CD1c-positive myeloid dendritic cell (primary cell): ENCODE results near the gene NATD1.

ENCODE experiments used
- DNase-seq: peaks from one replicate; pipeline ENCODE4 v3.0.0-alpha.2; 2016; ENCODE audit errors: extremely low spot score

The NATD1 gene

GRCh38 chr17:21217346-21217745, 35.9 kb downstream of the NATD1 start:
- no peak for DNase-seq

DNA sequence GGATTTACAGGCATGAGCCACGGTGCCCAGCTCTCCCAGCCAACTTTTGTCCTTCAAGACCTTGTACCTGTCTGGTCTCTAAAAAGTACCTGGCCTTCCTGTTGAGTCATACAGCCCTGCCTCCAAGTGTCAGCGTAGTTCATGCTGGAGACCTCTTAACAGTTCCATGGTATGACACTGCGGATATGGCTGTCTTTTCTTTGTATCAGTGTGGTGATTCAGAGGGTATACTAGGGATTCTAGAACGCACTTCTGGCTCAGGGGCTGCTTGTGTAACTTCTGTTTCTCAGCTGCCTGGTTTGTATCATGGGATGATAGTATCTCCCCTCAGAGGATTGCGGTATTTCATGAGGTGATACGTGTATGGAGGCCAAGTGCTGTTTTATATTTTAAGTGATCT, 37.3 kb downstream of the NATD1 start:
- no peak for DNase-seq

GRCh38 chr17:21214777-21215541, 38.3 kb downstream of the NATD1 start:
- DNase-seq, result peak; percentile 37

DNA sequence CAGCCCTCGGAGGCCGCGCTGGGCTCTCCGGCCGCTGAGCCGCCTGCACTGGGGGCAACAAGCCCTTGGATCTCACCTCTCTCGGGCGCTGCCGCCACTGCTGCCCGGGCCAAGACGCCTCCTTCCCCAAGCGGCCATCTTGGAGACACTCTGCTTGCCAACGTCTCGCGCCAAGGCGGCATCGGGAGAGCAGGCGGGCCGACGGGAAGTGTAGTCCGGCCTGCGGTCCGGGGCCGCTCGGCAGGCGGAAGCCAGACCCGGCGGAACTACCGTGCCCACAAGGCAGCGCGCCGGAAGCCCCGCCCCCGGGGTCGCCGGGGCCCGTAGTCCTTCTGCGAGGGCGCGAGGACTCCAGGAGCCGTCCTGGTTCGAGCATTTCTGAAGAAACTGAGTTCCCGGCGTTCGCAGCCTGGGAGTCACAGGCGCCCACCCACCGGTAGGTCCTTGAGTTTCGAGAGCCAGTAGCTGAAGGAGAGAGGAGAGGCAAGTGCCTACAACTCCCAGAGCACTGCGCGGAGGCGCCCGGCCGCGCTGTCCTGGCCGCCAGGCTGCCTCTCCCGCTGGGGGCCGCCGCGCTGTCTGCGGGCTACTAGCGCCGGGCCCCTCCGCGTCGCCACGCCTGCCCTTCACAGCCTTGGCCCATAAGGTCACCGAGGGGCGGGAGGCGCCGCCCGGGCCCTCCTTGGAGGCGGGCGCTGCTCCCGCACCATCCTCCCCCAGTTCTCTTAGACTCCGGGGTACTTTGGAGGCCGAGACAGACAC, 39.0 kb downstream of the NATD1 start, which contains the start of gene TMEM11:
TMEM11 (minus strand) TSS at position 147 of the 762 bp plus-strand sequence; CDS start at position 138, 9 bp downstream.
- DNase-seq, result peak; percentile 98

DNA sequence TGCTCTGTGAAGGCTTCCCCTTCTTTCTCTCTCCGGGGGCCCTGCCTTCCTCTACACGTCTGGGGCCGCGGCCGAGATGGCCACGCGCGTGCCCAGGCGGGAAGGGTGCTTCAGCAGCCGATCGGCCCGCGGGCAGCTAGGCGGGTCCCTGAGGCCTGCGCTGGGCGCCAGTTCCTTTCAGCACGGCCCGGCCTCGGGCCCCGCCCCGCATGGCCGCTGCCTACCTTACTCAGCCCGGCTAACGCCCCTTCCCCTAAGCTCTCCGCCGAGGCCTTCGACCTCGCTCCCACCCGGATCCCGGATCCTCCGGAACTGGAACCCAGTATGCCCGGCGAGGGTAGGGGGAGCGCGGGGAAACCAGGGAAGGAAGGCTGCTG, 39.6 kb downstream of the NATD1 start:
- peak; percentile 82 for DNase-seq

DNA sequence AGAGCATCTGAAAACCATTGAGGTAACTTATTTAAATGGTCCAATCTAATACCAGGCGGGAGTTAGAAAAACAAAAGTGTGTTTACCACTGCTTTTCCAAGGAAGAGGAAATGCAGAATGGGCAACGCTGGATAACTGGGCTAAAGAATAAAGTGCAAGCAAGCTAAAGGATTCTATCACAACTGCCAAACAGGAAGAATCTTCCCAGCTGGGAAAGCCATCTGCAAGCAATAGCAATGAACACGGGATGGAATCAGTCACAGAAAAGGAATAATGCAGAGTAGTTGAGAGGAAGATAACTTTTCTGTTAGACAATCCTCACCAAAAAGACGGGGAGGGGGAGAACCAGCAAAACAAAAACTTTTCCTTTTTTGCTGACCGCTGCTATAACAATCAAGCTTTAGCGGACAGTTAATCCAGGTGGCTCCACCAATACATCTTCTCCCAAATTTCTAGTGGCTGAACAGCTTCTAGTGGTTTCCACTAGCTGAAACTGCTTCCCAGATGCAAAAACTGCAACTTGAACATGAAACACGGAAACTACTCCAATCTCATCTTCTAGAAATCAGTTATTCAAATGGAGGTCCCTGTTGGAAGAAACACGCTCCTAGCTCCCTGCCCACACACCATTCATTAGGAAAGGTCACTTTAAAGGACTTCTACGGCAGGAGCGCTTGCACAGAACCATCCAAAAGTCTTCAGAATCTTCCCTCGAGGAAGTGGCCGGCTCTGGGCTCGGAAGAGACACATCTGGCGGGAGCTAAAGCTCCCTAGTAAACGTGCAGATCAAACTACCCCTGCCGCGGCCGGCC, 40.2 kb downstream of the NATD1 start:
- no peak for DNase-seq

DNA sequence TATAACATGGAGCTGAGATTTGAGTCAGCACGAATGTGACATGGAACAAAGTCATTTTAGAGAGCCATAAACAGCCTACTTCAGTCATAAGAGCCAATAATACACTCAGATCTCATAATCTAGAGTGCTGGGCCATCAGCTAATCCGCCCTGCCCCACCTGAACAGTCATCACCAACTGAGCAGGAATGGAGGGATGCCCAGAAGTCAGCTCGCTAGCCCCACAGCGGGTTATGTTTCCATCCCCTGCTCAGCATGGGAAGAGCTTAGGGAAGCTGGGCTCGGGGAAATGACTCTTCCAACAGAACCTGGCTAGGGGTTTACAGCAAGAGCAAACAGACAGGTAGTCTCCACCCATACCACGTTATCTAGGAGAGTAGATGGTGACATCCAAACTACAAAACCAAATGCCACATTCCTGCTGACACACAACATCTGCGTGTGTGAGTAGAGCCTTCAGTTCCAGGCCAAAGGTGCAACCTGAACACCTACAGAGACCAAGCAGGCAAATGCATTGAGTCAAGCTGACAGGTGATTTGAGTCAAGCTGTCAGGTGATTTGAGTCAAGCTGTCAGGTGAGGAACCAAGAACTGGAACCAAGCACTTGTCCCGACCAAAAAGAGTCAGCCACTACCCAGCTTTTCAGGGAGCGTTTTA, 41.3 kb downstream of the NATD1 start:
- DNase-seq, result no peak

- DNase-seq, result peak; percentile 48
Observed at GRCh38 chr17:21210411-21211076, 42.7 kb downstream of the NATD1 start.

DNA sequence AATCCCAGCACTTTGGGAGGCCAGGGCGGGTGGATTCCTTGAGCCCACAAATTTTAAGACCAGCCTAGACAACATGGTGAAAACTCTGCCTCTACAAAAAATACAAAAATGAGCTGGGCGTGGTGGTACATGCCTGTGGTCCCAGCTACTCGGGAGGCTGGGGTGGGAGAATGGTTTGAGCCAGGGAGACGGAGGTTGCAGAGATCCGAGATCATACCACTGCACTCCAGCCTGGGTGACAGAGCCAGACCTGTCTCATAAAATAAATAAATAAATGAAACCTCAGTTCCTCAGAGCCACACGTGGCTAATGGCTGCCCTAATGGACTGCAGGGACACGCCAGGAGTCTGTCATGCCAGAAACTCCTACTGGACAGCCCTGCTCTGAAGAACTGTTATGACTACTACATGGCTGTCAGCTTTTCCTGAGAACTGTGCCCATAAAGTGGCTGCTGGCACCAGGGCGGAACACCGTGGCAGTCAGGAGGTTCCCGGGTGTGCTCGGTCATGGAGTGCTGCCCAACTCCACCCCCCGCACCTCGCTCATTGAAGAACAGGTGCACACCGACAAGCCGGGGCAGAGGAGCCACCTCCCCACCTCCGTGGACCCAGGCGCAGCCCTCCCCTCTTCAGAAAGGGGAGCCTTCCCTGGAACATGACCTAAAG, 43.6 kb downstream of the NATD1 start:
- no peak for DNase-seq

DNA sequence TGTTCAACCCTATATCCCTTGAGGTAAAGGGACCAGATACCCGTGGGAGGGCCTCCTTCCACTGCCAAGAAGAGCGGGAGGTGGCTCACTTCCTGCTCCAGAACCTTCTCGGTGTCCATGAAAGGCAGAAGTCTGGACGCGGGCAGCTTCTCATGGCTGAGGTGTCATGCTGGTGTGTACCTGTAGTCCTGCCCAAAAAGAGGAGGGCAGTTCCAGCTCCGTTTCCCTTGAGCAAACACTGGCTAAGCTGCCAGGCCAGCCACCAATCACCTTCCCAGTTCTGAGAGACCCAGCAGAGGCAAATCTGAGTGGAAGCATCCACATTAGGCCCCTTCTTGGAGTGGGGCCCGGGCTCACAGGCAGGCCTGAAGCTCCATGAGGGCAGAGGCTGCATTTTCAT, 44.9 kb downstream of the NATD1 start:
- DNase-seq, result peak; percentile 23

GRCh38 chr17:21204935-21205334, 48.3 kb downstream of the NATD1 start:
- DNase-seq, result no peak

- no peak for DNase-seq
Observed at GRCh38 chr17:21202512-21202911, 50.7 kb downstream of the NATD1 start.

- DNase-seq, result no peak
Observed at GRCh38 chr17:21201874-21202273, 51.3 kb downstream of the NATD1 start.

- no peak for DNase-seq
Observed at GRCh38 chr17:21201298-21201595, 52.0 kb downstream of the NATD1 start.

DNA sequence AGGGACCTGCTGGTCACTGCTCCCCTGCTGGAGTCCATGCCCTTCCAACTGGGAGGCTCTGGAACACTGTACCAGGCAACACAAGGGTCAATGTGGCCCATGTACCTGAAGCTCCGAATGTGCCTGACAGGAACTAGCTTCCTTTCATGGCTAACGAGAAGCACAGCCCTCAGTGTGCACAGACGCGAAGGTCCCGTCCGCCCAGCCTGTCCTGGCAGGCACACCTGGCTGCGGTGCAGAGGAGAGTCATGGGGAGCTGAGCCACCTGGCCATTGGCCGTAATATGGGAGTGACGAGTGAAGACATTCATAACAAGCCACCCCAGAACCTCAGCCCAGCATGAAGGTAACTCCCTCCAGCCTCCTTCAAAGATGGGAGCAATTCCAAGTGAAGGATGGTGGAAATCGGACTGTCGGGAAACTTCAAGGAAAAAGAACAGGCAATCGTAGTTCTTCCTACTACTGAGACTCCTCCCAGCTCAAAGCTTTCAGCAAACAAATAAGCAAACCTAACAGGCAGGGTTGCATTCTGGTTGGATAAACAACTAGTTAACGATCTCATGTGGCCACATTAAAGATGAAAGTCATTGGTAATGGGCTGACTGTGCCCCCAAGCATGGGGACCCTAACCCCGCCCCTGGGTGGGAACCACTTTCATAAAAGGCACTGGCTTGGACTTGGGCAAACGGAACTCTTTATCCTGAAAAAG, 52.5 kb downstream of the NATD1 start:
- DNase-seq, result no peak

- DNase-seq, result no peak
Observed at GRCh38 chr17:21199856-21200255, 53.4 kb downstream of the NATD1 start.

GRCh38 chr17:21199311-21199710, 53.9 kb downstream of the NATD1 start:
- no peak for DNase-seq

GRCh38 chr17:21198411-21198810, 54.8 kb downstream of the NATD1 start:
- no peak for DNase-seq

GRCh38 chr17:21196126-21196525, 57.1 kb downstream of the NATD1 start:
- DNase-seq, result no peak

DNA sequence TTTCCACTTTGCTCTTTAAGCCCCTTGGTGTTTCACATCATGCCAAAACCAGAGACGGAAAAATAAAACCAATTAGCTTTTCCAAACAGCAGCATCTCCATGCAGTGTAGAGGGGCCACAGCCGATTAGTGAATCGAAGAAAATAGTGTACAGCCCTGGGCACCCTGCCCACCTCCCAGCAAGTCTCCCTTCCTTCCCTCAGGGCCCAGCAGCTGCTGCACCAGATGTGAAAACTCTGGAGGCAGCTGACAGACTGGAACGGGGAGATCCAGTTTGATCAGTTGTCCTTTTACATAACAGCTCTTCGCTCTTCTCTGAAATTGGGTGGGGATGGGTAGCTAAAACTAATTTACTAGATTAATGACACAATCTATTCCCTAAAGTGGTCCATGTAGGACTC, 58.5 kb downstream of the NATD1 start:
- no peak for DNase-seq
